Effector CD8-positive, alpha-beta T cell (primary cell): ENCODE measurements around the gene SLC29A2.

Experiments used
- DNase-seq: peaks from one replicate; lab custom pipeline; 2025; lab: John Stamatoyannopoulos, UW
- total RNA-seq, 4 experiments: gene quantifications; one replicate each; lab custom pipeline; 2026; lab: John Stamatoyannopoulos, UW

The SLC29A2 gene, protein sequence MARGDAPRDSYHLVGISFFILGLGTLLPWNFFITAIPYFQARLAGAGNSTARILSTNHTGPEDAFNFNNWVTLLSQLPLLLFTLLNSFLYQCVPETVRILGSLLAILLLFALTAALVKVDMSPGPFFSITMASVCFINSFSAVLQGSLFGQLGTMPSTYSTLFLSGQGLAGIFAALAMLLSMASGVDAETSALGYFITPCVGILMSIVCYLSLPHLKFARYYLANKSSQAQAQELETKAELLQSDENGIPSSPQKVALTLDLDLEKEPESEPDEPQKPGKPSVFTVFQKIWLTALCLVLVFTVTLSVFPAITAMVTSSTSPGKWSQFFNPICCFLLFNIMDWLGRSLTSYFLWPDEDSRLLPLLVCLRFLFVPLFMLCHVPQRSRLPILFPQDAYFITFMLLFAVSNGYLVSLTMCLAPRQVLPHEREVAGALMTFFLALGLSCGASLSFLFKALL
- total RNA-seq: 10.7 to 24.8 (median 21.3) reads per million in 4 experiments

DNA sequence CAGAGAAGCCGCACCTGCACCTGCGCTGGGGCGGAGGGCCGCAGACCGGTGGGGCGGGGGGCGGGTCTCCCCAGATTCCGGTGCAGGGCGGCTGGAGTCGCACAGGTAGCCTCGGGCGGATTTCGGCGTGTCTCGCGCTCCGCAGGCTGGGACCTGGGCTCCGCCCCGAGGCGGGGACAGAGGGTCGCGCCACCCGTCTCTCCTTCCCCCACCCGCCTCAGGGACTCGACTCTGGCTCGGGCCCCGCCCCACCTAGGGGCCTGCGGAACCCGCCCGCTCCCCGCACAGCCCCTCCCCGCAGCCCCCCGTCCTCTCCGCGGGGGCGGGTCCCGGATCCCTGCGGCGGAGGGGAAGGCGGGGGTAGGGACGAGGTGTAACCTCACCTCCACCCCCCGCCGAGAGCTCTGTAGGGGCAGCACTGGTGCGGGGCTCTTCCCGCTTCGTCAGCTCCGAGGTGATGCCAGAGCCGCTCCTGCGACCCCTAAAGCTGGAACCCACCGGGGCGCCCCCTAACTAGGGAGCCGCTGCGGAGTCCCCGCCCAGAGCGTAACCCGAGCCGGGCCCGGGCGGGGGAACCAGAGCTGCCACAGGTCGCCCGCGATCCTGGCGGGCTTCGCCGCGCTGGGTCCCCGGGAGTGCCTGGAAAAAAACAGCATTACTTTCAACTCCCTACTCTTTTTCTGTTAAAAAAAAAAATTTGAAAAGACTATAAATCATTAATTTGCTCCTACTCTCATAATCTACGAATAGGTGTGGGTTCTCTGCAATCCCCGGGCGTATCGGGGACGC is at the start of gene SLC29A2:
SLC29A2 (minus strand) TSS at position 134 of the 789 bp plus-strand sequence. CDS start 169 bp downstream, outside the sequence.
- DNase-seq: peak; percentile 73

DNA sequence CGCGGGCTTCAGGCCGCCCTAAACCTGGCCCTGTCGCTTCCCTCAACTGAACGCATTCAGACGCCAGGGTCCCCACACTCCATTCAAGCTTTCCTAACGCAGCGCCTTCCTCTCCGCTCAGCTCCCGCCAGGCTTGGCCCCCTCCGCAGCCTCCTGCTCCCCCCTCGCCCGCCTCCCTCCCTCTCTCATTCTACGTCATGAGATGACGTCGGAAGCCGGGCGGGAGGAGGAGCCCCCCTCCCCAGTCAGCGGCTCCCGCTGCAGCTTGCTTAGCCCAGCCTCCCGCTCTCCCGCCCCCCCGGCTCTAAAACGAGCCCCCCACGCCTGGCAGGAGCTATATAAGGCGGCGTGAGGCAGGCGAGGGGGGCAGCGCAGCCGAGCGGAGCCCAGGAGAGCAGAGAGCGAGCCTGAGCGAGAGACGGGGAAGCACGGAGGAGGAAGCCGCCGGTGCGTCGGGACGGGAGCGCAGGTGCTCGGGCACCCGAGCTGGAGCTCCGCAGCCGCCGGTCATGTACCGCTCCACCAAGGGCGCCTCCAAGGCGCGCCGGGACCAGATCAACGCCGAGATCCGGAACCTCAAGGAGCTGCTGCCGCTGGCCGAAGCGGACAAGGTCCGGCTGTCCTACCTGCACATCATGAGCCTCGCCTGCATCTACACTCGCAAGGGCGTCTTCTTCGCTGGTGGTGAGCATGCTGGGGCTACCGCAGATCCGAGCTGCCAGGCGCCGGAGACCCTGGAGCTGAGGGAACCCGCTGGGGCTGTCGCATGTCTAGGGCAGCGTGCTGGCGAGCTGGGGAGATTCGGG is 49.3 kb upstream of the SLC29A2 start, which contains the start of gene NPAS4:
NPAS4 (plus strand) TSS at position 365 of the 806 bp plus-strand sequence; CDS start at position 510, 145 bp downstream.
- no peak for DNase-seq

DNA sequence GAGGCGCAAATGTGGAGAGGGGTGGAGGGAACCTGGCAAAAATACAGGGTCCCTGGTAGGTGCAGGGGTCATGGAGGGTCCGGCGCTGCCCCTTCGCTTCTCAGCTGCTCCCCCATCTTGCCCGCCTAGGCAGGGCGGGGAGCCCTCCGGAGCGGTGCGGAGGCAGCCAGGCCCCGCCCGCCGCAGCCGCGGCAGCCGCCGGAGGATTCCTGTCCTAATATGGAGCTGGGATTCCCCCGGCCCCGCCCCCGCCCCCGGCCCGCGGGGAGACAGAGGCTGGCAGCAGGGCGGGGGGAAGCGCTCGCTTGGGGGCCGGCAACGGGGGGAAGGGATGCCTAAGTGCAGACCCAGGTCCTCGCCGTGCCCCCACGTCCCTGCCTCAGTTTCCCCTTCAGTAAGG is 48.3 kb upstream of the SLC29A2 start:
- DNase-seq: no peak

DNA sequence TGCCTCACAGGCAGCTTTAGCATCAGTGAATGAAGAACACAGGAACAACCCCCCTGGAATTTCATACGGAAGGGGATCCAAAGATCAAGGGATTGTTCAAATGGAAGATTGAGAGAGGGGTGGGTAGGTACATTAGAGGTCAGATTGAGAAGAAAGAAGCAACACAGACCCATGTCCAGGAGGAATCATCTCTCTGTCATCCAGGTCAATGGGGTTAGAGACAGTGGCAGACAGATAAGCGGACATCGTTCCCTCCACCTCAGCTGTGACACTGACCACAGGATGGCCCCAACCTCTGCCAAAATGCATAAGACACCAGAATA is 47.4 kb upstream of the SLC29A2 start:
- DNase-seq: no peak

DNA sequence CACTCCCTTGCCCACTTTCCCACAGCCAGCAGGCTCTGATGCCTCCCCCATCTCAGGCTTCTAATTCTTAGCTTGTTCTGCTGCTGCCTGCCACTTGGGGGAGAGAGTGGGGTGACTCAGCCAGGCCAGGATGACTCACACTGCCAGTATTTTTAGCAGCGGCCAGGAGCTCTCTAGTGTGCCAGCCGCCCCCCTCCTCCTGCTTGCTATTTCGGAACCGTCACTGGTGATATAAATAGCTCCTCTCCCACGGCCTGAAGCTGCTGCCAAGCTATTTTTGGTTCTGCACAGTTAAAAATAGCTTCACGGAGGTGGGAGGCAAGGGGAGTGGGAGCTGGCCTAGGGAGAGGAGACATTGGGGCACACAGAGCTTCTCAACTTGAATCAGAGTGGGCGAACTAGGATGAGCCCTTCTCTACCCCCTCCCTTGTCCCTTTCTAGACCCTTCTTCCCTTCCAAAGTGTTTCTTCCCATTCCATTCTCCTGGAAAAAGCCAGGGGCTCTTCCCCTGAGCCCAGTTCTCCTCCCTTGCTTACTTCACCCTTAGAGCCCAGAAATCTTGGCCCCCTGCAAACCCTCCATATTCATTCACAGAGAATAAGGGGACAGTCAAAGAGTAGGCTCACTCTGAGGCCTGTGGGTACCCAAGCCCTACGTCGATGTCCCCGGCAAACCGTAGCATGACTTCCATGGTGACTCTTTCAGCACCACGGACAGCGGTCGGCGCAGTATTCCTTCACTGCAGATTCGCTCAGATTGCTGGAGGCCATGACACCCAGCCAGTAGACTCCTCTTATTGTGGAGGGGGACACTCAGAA is 46.8 kb upstream of the SLC29A2 start:
- DNase-seq: peak; percentile 23

DNA sequence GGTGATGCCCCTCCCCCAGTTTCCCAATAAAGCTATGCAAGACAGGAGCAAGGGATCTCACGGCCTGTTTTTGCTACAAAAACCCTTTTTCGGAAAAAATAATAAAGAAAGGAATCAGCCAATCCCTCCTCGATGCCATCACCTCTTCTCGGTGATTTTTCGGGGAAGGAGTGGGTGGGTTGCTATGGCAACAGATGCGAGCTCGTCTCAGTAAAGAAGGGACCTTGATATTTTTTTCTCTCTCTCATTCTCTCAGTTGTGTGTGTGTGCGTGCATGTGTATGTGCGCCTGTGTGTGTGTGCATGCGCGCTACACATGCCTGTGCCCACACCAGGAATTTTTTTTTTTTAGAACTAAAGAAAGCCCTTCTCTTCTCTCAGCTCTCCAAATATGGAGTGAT is 45.4 kb upstream of the SLC29A2 start:
- no peak for DNase-seq

DNA sequence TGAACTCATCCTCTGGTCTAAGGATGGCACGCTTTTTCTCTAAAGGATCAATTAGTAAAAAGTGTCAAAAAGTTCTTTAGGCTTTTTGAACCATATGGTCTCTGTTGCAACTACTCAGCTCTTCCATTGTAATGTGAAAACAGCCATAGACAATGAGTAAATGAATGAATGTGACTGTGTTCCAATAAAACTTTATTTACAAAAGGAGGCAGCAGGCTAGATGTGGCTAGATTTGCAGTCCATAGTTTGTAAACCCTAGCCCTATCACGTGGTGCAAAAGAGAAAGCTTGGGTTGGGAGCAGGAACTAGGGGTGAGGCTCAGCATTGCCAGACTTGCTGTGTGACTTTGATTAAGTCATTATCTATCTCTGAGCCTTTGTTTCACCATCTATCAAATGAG is 43.9 kb upstream of the SLC29A2 start:
- no peak for DNase-seq

DNA sequence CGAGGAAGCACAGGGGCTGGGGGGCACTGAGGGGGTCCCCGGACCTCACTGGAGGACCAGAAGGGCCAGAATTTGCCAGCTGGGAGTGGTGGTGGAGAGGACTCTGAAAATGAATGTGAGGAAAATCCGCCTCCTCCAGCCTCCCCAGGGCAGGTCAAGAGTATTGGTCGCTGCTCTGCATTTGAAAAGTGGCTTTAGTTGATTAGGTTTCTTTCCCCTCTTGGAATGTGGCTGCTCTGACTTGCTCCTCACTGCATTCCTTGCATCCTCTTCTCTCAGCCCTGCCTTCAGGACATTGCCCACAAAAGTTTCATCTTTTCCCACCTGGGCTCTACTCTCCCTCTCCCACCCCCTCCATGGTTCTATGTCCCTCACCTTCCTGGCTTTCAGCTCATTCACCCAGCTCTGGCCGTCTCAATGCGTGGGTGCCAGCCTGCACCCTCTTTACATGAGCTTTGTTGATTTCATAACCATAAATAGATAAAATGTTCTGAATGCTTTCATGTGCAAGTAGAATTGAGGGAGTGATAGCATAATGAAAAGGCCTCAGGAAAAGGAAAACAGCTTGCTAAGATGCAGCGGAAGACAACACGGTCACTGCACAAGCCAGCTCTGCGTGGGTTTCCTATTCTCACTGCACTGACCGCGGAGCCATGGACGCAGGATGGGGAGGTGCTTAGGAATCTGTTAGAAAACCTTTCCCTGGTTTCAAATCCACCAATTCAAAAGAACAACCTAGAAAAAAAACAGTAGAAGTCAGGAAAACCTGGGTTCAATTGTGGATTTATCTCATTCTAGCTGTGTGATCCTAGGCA is 42.8 kb upstream of the SLC29A2 start:
- DNase-seq: no peak

DNA sequence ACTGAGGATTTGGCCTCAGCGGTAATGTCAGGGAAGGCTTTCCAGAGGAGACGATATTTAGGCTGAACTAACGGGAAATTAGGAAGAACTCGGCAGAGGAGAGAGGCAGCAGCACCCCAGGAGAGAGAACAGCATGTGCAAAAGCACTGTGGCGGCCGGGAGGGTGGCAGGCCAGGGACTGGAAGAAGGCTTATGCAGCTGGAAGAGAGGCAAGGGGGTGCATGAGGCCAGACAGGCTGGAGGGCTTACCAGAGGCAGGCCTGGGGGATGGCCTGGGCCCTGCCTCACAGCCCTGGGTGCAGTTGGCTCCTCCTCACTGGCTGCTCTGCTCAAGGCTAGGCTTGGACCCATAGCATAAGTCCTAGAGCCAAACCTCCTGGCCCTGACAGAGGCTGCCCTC is 41.6 kb upstream of the SLC29A2 start:
- DNase-seq: no peak

DNA sequence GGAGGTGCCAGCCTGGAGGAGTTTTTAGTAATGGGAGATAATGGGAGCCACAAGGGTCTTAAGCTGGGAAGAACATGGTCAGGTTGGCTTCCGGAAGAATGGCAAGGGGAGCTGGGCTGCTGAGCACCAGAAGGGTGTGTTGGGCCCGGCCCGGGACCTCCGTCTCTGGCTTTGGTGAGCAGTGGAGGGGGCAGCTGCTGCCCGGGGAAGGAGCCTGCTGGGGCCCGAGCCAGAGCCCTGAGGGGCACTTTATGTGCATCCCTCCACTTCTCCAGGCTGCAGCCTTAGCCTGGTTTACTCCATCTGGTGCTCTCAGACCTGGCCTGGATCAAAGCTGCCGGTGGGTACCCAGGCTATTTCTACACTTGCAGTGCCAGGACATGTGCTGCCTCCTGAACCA is 40.5 kb upstream of the SLC29A2 start:
- no peak for DNase-seq

DNA sequence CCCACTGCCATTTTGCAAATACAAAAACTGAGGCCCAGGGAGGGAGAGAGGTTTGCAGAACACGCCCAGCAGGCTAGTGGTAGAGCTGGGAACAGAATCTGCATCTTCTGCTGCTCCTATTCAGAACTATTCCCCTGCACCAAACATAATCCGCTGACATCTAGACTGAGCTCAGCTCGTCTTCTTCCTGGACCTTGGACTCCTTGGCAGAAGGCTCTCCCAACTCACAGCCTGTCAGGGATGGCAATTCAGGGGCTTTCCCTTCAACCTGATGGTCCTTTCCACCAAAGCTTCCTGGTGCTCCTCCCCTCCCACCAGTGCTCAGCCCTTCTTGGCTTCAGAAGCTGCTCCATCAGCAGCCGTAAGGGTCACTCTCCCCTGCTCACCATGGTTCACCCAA is 39.8 kb upstream of the SLC29A2 start:
- no peak for DNase-seq

DNA sequence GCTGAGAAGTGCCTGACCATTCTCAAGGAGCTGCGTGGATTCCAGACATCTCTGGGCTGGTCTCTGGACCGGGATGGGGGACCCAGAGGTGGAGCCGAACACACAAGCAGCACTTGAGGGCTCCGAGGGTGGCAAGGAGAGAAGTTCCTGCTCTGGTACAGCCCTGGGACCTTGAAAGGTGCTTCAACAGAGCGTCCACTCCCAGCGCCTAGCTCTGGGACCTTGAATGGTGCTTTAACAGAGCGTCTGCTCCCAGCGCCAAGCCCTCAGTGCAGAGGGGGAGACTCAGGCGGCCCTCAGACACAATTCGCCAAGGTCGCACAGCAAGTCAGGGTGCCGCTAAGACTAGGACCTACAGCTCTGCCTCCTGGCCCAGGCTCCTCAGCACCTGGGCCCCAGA is 38.6 kb upstream of the SLC29A2 start:
- DNase-seq: no peak

DNA sequence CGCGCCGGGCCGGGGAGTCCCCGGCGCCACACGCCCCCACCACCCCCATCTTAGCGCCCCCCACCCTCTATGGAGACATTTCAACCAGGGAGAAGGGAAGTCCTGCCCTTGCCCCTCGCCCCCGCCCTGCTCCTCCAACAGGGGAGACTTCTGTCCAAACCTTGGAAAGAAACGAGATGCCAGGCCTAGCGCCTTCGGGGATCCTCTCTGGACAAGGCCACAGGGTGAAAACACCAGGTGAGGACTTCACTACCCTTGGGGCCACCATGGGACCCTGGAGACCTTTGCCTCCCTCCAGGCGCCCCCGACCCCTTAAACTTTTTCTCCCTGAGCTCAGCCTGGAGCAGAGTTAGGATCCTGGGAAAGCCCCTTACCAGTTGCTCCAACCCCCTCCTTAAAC is 37.7 kb upstream of the SLC29A2 start:
- DNase-seq: no peak

DNA sequence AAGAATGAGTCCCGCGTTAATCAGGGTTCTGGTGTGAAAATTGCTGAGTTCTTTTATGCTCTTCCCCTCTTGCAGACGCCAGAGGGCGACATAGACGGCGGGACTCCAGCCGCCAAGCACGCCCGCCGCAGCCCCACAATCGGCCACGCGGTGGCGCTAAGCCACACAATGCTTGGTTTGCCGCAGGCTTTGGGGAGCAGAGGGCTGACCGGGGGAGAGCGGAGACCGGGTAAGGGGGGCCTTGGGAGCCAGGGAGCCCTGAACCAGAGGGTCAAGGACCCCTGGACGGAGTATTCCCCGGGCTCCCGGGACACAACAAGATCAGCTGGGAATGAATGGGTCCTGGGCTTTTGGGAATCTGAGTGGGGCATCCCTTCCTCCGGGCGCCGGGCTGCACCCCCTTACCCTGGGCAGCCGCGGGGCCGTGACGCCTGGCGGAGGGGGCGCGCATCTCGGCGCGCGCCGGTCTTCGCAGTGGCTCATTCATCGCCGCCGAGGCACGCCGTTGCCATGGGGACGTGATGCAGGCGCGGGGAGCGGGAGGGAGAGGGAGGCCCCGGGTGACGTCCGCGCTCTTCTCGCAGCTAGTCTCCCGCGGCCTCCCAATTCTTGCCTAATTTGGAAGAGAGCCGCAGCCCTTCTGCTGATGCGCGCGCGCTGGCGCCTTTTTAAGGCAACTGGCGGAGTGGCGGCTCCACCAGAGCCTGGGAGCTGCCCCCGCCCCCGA is 37.1 kb upstream of the SLC29A2 start:
- peak; percentile 92 for DNase-seq

DNA sequence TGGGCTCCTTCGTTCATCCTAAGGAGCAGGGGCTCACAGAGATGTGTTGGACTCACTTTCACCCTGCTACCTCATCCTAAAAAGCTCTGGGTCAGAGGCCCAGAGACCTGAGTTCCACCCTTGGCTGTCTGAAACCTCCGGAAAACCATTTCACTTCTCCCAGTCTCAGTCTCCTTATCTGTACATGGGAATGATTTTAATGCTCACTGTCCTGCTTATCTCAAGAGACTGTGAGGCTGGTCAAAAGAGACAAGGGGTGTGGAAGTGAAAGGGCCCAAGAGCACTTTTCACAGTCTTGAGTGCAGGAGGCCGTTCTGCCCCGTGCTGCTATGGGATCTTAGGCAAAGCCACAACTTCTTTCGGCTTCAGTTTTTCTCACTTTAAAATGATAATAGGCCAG is 36.1 kb upstream of the SLC29A2 start:
- no peak for DNase-seq

DNA sequence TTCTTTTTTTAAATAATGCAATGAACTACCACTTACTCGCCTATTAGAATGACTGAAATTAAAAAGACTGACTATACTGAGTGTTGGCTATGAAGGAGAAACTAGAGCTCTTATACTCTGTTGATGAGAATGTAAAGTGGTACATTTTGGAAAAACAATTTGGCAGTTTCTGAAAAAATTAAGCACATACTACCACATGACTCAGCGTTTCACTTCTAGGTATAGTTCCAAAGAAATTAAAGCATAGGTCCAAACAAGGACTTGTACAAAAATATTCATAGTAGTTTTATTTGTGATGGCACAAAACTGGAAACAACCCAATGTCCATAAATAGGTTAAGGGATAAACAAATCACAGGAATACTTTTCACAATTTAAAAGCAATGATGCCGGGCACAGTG is 22.4 kb upstream of the SLC29A2 start:
- DNase-seq: no peak

DNA sequence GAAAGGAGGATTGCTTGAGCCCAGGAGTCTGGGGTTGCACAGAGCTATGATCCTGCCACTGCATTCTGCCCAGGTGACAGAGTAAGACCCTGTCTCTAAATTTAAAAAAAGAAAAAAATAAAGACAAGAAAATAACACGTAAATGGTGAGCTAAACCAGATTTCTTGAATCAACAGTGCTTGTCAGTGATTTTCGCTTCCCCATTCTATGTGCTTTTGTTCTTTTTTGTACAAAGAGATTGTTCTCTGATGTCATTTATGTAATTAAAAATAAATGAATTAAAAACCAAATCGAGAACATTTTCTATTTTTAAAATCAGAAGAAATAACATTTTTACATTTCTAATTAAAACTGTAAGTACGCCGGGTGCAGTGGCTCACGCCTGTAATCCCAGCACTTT is 19.8 kb upstream of the SLC29A2 start:
- DNase-seq: no peak

DNA sequence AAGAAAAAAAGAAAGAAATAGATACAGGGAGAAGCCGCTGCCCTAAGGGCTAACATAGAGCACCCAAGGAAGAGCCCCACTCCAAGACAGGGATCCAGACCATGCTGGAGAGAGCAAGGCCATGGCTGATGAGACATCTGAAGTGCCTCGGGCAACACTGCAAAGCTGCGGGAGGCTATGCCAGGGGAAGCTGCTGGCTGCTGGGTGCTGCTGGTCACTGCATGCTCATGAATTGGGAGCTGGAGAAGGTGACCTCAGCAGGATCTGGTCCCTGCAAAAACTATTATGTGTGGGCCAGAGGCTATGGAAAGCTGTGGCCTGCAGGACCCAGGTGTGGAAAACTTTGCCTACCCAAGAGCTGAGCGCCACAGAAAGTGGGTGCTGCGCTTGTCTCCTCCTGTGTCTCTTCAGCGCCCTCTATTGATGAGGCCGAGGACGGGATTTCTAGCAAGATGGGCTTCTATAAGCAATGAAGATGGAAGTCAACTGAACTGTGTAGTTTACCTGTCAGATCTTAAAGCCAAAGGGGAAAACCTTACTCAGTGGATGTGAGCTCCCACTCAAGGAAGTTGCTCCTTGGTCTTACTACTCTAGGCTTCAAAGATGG is 17.3 kb upstream of the SLC29A2 start:
- DNase-seq: peak; percentile 48
